Upper lobe of left lung (tissue), 6 donors: ENCODE measurements around the gene CNTLN. TPM values are rescaled to one million over a fixed set of nuclear protein-coding genes. Genes with fewer than 3 reads are reported as not detected.
"Not testable (repeated sequence)": the region's sequence is repeated elsewhere in the genome, so short reads cannot be mapped to it uniquely, and the experiment has no call there.

ENCODE experiments used
- ATAC-seq, 2 donors: fragments of 200-7000 bp; cut with Tn5 transposase; one replicate each; pipeline ENCODE4 v1.9.1; 2022; ENCODE audit warnings: mild to moderate bottlenecking in 2 of 2, moderate library complexity in 2 of 2; ENCODE audit not compliant: low FRiP score in 2 of 2
- DNase-seq, 2 donors: peaks; one replicate each; pipeline ENCODE4 v3.0.0-alpha.2; 2019 to 2020
- H3K27ac ChIP-seq, 4 donors: fragments of 200-600 bp; sonication (generic); one replicate each; pipeline ENCODE4 v1.5.1; 2016 to 2019
- H3K27me3 ChIP-seq, 4 donors: fragments of 200-600 bp; sonication (generic); one replicate each; pipeline ENCODE4 v1.5.1; 2017 to 2019
- H3K36me3 ChIP-seq, 4 donors: fragments of 200-600 bp; sonication (generic); one replicate each; pipeline ENCODE4 v1.5.1; 2016 to 2019
- H3K4me1 ChIP-seq, 4 donors: fragments of 200-600 bp; sonication (generic); one replicate each; pipeline ENCODE4 v1.5.1; 2018 to 2019
- H3K4me3 ChIP-seq, 4 donors: fragments of 200-600 bp; sonication (generic); one replicate each; pipeline ENCODE4 v1.5.1; 2017 to 2019; ENCODE audit warnings: mild to moderate bottlenecking in 2 of 4, moderate library complexity in 1 of 4
- H3K9me3 ChIP-seq, 4 donors: fragments of 200-600 bp; sonication (generic); one replicate each; pipeline ENCODE4 v1.5.1; 2018 to 2019
- CTCF ChIP-seq, 6 experiments: fragments of 450-650 bp in 4 of 6; fragments of 200-600 bp in 2 of 6; sonication (generic) in 2 of 6; IDR thresholded peaks; one replicate each; pipeline ENCODE4 v1.5.1; 2016 to 2019; ENCODE audit warnings: antibody characterized with exemption in 6 of 6
- EP300 ChIP-seq, 4 donors: sonication (generic); formaldehyde crosslinking; IDR thresholded peaks; one replicate each; pipeline ENCODE4 v1.5.1; 2017; ENCODE audit warnings: antibody characterized with exemption in 4 of 4, control low read depth in 2 of 4
- POLR2A ChIP-seq, 4 donors: fragments of 450-650 bp; IDR thresholded peaks; one replicate each; pipeline ENCODE4 v1.5.1; 2016 to 2017; ENCODE audit warnings: antibody characterized with exemption in 4 of 4, mild to moderate bottlenecking in 2 of 4
- POLR2AphosphoS5 ChIP-seq, 2 donors: sonication (generic); formaldehyde crosslinking; IDR thresholded peaks; one replicate each; pipeline ENCODE4 v1.5.1; 2017; ENCODE audit warnings: antibody characterized with exemption in 2 of 2
- WGBS, 2 donors: methylation state at CpG; one replicate each; pipeline ENCODE4 v1.1.5; 2017 to 2018; 5-methylcytosine and 5-hydroxymethylcytosine counted together
- total RNA-seq, 6 donors: library from RNA; depleted of rRNA in 4 of 6; stranded (reverse); fragments of >200 nt in 4 of 6; gene quantifications; one replicate each; pipeline versions ENCODE4 v1.1.0 to v1.2.1, GENCODE V29; 2016 to 2021
- donor health status: DM: no; HTN: no; CAD: no; lungs with moderate emphysema.
- donor health status: DM: no; HTN: yes; CAD: no; lungs with severe emphysema.

The CNTLN gene
- total RNA-seq, 6 donors from 2014 or later, result 5.5 to 58.7 (median 8.4) TPM

- no peak overlapping the region for H3K4me3 ChIP-seq
- H3K4me1 ChIP-seq, result no peaks in the 10 kb centered on the region
- TF ChIP-seq CTCF (IDR thresholded peaks at IDR 0.05), result no peak
- TF ChIP-seq EP300 (IDR thresholded peaks at IDR 0.05), result no peak
- ATAC-seq (no peak), DNase-seq (no peak)
- WGBS, 2 donors, result 87 to 95% methylated on average over 2 of the region's 2 CpGs
- no peaks in the 10 kb centered on the region for H3K27me3 ChIP-seq
- no peak overlapping the region for H3K27ac ChIP-seq
- peaks cover 0 to 10% (median 6%) of the 10 kb centered on the region in 4 donors for H3K9me3 ChIP-seq
- no peaks in the 10 kb centered on the region for H3K36me3 ChIP-seq
Measured at GRCh38 chr9:17437813-17438212, 303.0 kb downstream of the CNTLN start.

GRCh38 chr9:17445126-17445525, 310.3 kb downstream of the CNTLN start:
- H3K27me3 ChIP-seq, H3K36me3 ChIP-seq, H3K4me3 ChIP-seq, H3K4me1 ChIP-seq, DNase-seq, H3K9me3 ChIP-seq, ATAC-seq, H3K27ac ChIP-seq: not testable (repeated sequence)
- WGBS, 2 donors, result 62 to 72% methylated on average over 3 of the region's 3 CpGs

GRCh38 chr9:17453751-17454150, 318.9 kb downstream of the CNTLN start:
- no peak for DNase-seq
- no peaks in the 10 kb centered on the region for H3K27me3 ChIP-seq
- no peak for ATAC-seq
- 92 to 95% methylated on average over 5 of the region's 5 CpGs for WGBS, 2 donors
- TF ChIP-seq POLR2A (IDR thresholded peaks at IDR 0.05) (no peak), EP300 (IDR thresholded peaks at IDR 0.05) (no peak), CTCF (IDR thresholded peaks at IDR 0.05) (no peak), POLR2AphosphoS5 (IDR thresholded peaks at IDR 0.05) (no peak)
- peaks cover 0 to 8% (median 0%) of the 10 kb centered on the region in 4 donors for H3K36me3 ChIP-seq
- no peak overlapping the region for H3K27ac ChIP-seq
- H3K4me3 ChIP-seq, result no peak overlapping the region
- H3K9me3 ChIP-seq, result no peaks in the 10 kb centered on the region
- no peaks in the 10 kb centered on the region for H3K4me1 ChIP-seq

GRCh38 chr9:17462869-17463464, 328.1 kb downstream of the CNTLN start:
- Histone ChIP-seq H3K9me3 (no peaks in the 10 kb centered on the region), H3K27me3 (no peaks in the 10 kb centered on the region), H3K4me3 (no peak overlapping the region), H3K27ac (no peak overlapping the region), H3K4me1 (no peaks in the 10 kb centered on the region), H3K36me3 (peaks cover 0 to 4% (median 0%) of the 10 kb centered on the region in 4 donors)
- TF ChIP-seq POLR2AphosphoS5 (IDR thresholded peaks at IDR 0.05) (no peak), CTCF (IDR thresholded peaks at IDR 0.05) (peak; percentile 44 to 72 (median 60))
- 53 to 56% methylated on average over 5 of the region's 5 CpGs for WGBS, 2 donors
- ATAC-seq (peak in 1 of 2 donors; percentile 49), DNase-seq (no peak)

- Histone ChIP-seq H3K4me1 (no peaks in the 10 kb centered on the region), H3K9me3 (no peaks in the 10 kb centered on the region), H3K27me3 (no peaks in the 10 kb centered on the region), H3K27ac (no peak overlapping the region), H3K4me3 (no peak overlapping the region), H3K36me3 (no peaks in the 10 kb centered on the region)
- WGBS, 2 donors, result 93 to 95% methylated on average over 5 of the region's 5 CpGs
- DNase-seq (no peak), ATAC-seq (no peak)
- TF ChIP-seq POLR2AphosphoS5 (IDR thresholded peaks at IDR 0.05) (no peak), CTCF (IDR thresholded peaks at IDR 0.05) (no peak), EP300 (IDR thresholded peaks at IDR 0.05) (no peak), POLR2A (IDR thresholded peaks at IDR 0.05) (no peak)
Measured at GRCh38 chr9:17470036-17470813, 335.4 kb downstream of the CNTLN start.
